Measurements from ENCODE around the gene ISM2.

The ISM2 gene

GRCh38 chr14:77516126-77516525 lies 17.5 kb upstream of the ISM2 start:
- DNase-seq: no peak

DNA sequence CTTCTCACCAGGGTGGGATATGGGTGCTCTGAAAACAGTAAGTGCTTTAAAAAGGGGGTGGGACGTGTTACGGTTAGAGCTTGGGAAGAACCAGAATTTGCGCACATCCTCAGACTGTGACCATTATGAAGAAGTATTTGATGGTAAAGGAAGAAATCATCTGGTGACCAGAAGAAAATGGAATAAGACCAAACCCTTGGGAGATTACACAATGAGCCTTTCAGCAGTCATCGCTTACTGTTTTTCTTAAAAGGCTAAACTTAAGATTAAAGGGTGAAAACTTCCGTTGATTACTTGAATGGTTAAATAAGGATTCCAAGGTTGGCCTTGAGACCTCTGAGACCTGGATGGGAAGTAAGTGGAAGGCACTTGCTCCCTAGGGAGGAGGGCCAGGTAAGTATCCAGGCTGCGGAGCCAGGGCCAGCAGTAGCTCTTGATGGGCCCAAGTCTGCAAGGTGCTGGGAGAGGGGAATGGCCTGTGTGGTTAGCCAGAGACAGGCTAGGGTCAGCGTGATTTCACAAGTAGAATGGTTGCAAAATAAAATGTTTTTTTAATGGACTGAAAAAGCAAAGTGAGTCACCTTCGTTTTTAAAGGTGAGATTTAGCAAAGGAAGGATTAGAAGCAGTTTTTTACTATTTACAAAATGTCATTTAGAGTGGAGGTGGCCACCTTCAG lies 13.0 kb upstream of the ISM2 start:
- Histone ChIP-seq H3K4me3 (no peak overlapping the region), H3K9me3 (no peaks in the 10 kb centered on the region), H3K4me1 (no peaks in the 10 kb centered on the region), H3K27ac (no peak overlapping the region), H3K36me3 (peaks cover 20 to 61% (median 51%) of the 10 kb centered on the region in 3 donors), H3K27me3 (no peaks in the 10 kb centered on the region)
- no peak for TF ChIP-seq CTCF (IDR thresholded peaks at IDR 0.05)
- intact Hi-C loops (cut with DNase I; ENCODE audit: low total_unique reads): no loop called here
- no peak for DNase-seq

More at GRCh38 chr14:77516126-77516525, 17.5 kb upstream of the ISM2 start:
- no peaks in the 10 kb centered on the region for H3K4me1 ChIP-seq
- H3K9me3 ChIP-seq: no peaks in the 10 kb centered on the region
- intact Hi-C loops (cut with DNase I; ENCODE audit: low total_unique reads): no loop called here
- H3K4me3 ChIP-seq: no peak overlapping the region
- no peaks in the 10 kb centered on the region for H3K27me3 ChIP-seq
- TF ChIP-seq CTCF (IDR thresholded peaks at IDR 0.05): no peak
- peaks cover 32 to 71% (median 67%) of the 10 kb centered on the region in 3 donors for H3K36me3 ChIP-seq
- H3K27ac ChIP-seq: no peak overlapping the region

GRCh38 chr14:77509366-77509765 lies 10.8 kb upstream of the ISM2 start:
- no peak overlapping the region for H3K27ac ChIP-seq
- no peaks in the 10 kb centered on the region for H3K4me1 ChIP-seq
- intact Hi-C loops (cut with DNase I; ENCODE audit: low total_unique reads): no loop called here
- DNase-seq: no peak
- H3K27me3 ChIP-seq: no peaks in the 10 kb centered on the region
- TF ChIP-seq CTCF (IDR thresholded peaks at IDR 0.05): no peak
- H3K36me3 ChIP-seq: peaks cover 20 to 48% (median 39%) of the 10 kb centered on the region in 3 donors
- no peaks in the 10 kb centered on the region for H3K9me3 ChIP-seq
- H3K4me3 ChIP-seq: no peak overlapping the region

DNA sequence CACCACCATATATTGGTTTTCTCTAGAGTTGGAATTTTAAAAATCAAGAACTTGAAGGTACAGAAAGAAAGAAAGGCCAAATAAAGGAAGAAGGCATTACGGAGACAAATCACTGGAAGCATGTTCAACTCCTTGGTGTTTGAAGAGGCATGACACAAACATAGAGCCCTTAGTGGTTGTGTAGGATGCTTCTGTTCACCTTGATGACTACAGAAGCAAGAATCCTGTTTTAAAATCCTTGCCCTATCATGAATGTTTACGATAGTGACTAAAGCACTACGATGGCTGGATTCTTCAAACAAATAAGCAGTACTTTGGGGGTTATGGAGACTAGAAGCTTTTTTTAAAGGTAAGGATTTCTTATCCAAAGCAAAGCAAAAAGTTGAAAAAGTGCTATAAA lies 10.3 kb upstream of the ISM2 start:
- no peaks in the 10 kb centered on the region for H3K4me1 ChIP-seq
- H3K9me3 ChIP-seq: no peaks in the 10 kb centered on the region
- no peaks in the 10 kb centered on the region for H3K27me3 ChIP-seq
- peaks cover 20 to 48% (median 37%) of the 10 kb centered on the region in 3 donors for H3K36me3 ChIP-seq
- no peak overlapping the region for H3K4me3 ChIP-seq
- TF ChIP-seq CTCF (IDR thresholded peaks at IDR 0.05): no peak
- intact Hi-C loops (cut with DNase I; ENCODE audit: low total_unique reads): no loop called here
- DNase-seq: no peak
- H3K27ac ChIP-seq: no peak overlapping the region

DNA sequence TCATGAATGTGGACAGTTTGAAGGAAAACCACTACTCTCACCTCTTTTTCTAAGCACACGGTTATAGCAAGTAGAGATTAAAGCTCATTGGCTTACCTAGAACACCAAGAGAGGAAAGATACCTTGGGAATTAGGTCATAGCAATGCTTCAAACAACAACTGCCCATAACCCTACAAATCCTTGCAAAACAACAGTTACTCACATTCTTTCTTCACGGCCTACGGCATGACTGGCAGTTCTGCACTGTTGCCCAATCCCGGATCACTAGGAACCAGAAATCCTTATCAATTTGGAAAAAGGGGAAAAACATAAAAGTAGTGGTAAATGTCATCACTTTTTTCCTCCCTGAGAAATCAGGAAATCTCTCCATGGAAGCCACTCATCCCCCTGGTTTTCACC lies 9.6 kb upstream of the ISM2 start:
- no peaks in the 10 kb centered on the region for H3K27me3 ChIP-seq
- no peaks in the 10 kb centered on the region for H3K4me1 ChIP-seq
- peaks cover 20 to 48% (median 36%) of the 10 kb centered on the region in 3 donors for H3K36me3 ChIP-seq
- no peaks in the 10 kb centered on the region for H3K9me3 ChIP-seq
- intact Hi-C loops (cut with DNase I; ENCODE audit: low total_unique reads): no loop called here
- no peak for TF ChIP-seq CTCF (IDR thresholded peaks at IDR 0.05)
- no peak for DNase-seq
- no peak overlapping the region for H3K27ac ChIP-seq
- H3K4me3 ChIP-seq: no peak overlapping the region
